HG03159 (cell line): Measurements from ENCODE around the gene SHB.
A peak's percentile ranks its signal among the peaks of the same experiment; 100 is the strongest.

Source experiments
- ATAC-seq: cut with Tn5 transposase; IDR thresholded peaks from one replicate; pipeline ENCODE4 v1.9.1; 2021; ENCODE audit warnings: mild to moderate bottlenecking, moderate library complexity; ENCODE audit not compliant: unreplicated experiment

Gene SHB

GRCh38 chr9:38068701-38069628 lies at the start of gene SHB:
TSS of gene SHB (minus strand) at chr9:38069227. CDS start at chr9:38068645, 582 bp downstream.
- ATAC-seq, result peak; percentile 54

- no peak for ATAC-seq
Measured at GRCh38 chr9:38117651-38118050, 48.6 kb upstream of the SHB start.

GRCh38 chr9:38114905-38115304 lies 45.9 kb upstream of the SHB start:
- no peak for ATAC-seq

GRCh38 chr9:38112456-38112855 lies 43.4 kb upstream of the SHB start:
- ATAC-seq, result no peak

- ATAC-seq, result no peak
Measured at GRCh38 chr9:38112049-38112448, 43.0 kb upstream of the SHB start.

- ATAC-seq, result no peak
Measured at GRCh38 chr9:38110476-38110875, 41.4 kb upstream of the SHB start.

GRCh38 chr9:38109601-38110000 lies 40.6 kb upstream of the SHB start:
- no peak for ATAC-seq

GRCh38 chr9:38108326-38108725 lies 39.3 kb upstream of the SHB start:
- no peak for ATAC-seq

- ATAC-seq, result no peak
Measured at GRCh38 chr9:38107811-38108304, 38.8 kb upstream of the SHB start.

GRCh38 chr9:38107405-38107804 lies 38.4 kb upstream of the SHB start:
- ATAC-seq, result no peak

GRCh38 chr9:38106488-38106887 lies 37.5 kb upstream of the SHB start:
- ATAC-seq, result no peak

GRCh38 chr9:38103340-38103739 lies 34.3 kb upstream of the SHB start:
- no peak for ATAC-seq

GRCh38 chr9:38101423-38101822 lies 32.4 kb upstream of the SHB start:
- ATAC-seq, result no peak

- no peak for ATAC-seq
Measured at GRCh38 chr9:38096238-38096805, 27.3 kb upstream of the SHB start.

GRCh38 chr9:38094165-38094564 lies 25.1 kb upstream of the SHB start:
- no peak for ATAC-seq

GRCh38 chr9:38092656-38093055 lies 23.6 kb upstream of the SHB start:
- ATAC-seq, result no peak

GRCh38 chr9:38092200-38092524 lies 23.1 kb upstream of the SHB start:
- ATAC-seq, result no peak

GRCh38 chr9:38091310-38092199 lies 22.5 kb upstream of the SHB start:
- peak; percentile 64 for ATAC-seq

GRCh38 chr9:38090170-38090569 lies 21.1 kb upstream of the SHB start:
- ATAC-seq, result no peak

- no peak for ATAC-seq
Measured at GRCh38 chr9:38089387-38090165, 20.5 kb upstream of the SHB start.
